SK-N-SH (cell line): ENCODE results near the gene DNAJA1. TPM values are rescaled to one million over a fixed set of nuclear protein-coding genes. Genes with fewer than 3 reads are reported as not detected.
A peak's percentile ranks its signal among the peaks of the same experiment; 100 is the strongest.

Source experiments
- CTCF ChIA-PET: fragments of 300-600, 350-600 bp; formaldehyde crosslinking; extraction: SDS; loops from one replicate; lab custom pipeline; 2021; lab: Yijun Ruan, JAX
- POLR2A ChIA-PET: fragments of 350-600 bp; sonication (Branson Sonifier 250); formaldehyde crosslinking; extraction: SDS; loops from one replicate; lab custom pipeline; 2020; ENCODE audit warnings: antibody characterized with exemption, inconsistent platforms; lab: Yijun Ruan, JAX
- DNase-seq: peaks from one replicate; pipeline ENCODE4 v3.0.0; 2012
- H2AFZ ChIP-seq: fragments of 200-600 bp; sonication (generic); 2 replicates; pipeline ENCODE4 v1.8.1; 2016; ENCODE audit warnings: antibody characterized with exemption, mild to moderate bottlenecking, low read depth
- H3F3A ChIP-seq: fragments of 200-600 bp; sonication (generic); replicated peaks from 2 replicates; pipeline ENCODE3; 2016; ENCODE audit warnings: antibody characterized with exemption, mild to moderate bottlenecking; ENCODE audit not compliant: insufficient read depth
- H3K27ac ChIP-seq, 2 experiments: fragments of 200-500 bp in 1 of 2; fragments of 200-600 bp in 1 of 2; sonication (Bioruptor generic) in 1 of 2; sonication (generic), shearing (Covaris generic) in 1 of 2; 2 replicates each; pipeline versions ENCODE4 v1.5.1 to v1.6.1; 2014 to 2016; ENCODE audit warnings: low read depth in 2 of 2, inconsistent platforms in 1 of 2, low read length in 1 of 2, mild to moderate bottlenecking in 1 of 2, mixed read lengths in 1 of 2
- H3K27me3 ChIP-seq: fragments of 200-600 bp; sonication (generic), shearing (Covaris generic); 2 replicates; pipeline ENCODE4 v1.6.1; 2016; ENCODE audit warnings: mixed run types; ENCODE audit not compliant: insufficient read depth
- H3K36me3 ChIP-seq, 2 experiments: fragments of 200-500 bp in 1 of 2; fragments of 200-600 bp in 1 of 2; sonication (Bioruptor generic) in 1 of 2; sonication (generic) in 1 of 2; replicated peaks in 1 of 2; 2 replicates each; pipeline versions ENCODE3 to v1.5.1; 2014 to 2016; ENCODE audit warnings: low read length in 1 of 2, mild to moderate bottlenecking in 1 of 2; ENCODE audit not compliant: insufficient read depth in 2 of 2, control insufficient read depth in 1 of 2
- H3K4me1 ChIP-seq, 2 experiments: fragments of 200-500 bp in 1 of 2; fragments of 200-600 bp in 1 of 2; sonication (Bioruptor generic) in 1 of 2; sonication (generic), shearing (Covaris generic) in 1 of 2; 2 replicates each; pipeline versions ENCODE4 v1.5.1 to v1.6.1; 2014 to 2016; ENCODE audit warnings: low read depth in 1 of 2, low read length in 1 of 2, mixed run types in 1 of 2; ENCODE audit not compliant: insufficient read depth in 2 of 2, control insufficient read depth in 1 of 2
- H3K4me2 ChIP-seq: fragments of 200-600 bp; sonication (generic), shearing (Covaris generic); 2 replicates; pipeline ENCODE4 v1.6.1; 2017; ENCODE audit warnings: mixed run types
- H3K4me3 ChIP-seq, 2 experiments: fragments of 200-500 bp in 1 of 2; fragments of 200-600 bp in 1 of 2; sonication (Bioruptor generic) in 1 of 2; sonication (generic), shearing (Covaris generic) in 1 of 2; 2 replicates each; pipeline versions ENCODE4 v1.5.1 to v1.8.1; 2014 to 2016; ENCODE audit warnings: low read depth in 2 of 2, inconsistent platforms in 1 of 2, low read length in 1 of 2, mild to moderate bottlenecking in 1 of 2, mixed read lengths in 1 of 2, moderate library complexity in 1 of 2
- H3K79me2 ChIP-seq: fragments of 200-600 bp; sonication (generic); 2 replicates; pipeline ENCODE4 v1.8.1; 2017; ENCODE audit warnings: mild to moderate bottlenecking; ENCODE audit not compliant: insufficient read depth
- H3K9ac ChIP-seq: fragments of 200-600 bp; sonication (generic); 2 replicates; pipeline ENCODE4 v1.6.1; 2017; ENCODE audit warnings: mixed run types
- H3K9me2 ChIP-seq: fragments of 200-600 bp; sonication (generic); 2 replicates; pipeline ENCODE4 v1.6.1; 2017; ENCODE audit warnings: mixed run types
- H3K9me3 ChIP-seq: fragments of 200-600 bp; sonication (generic); 2 replicates; pipeline ENCODE4 v1.6.1; 2017; ENCODE audit warnings: mixed run types, mild to moderate bottlenecking, moderate library complexity
- H4K20me1 ChIP-seq: fragments of 200-600 bp; sonication (generic); 2 replicates; pipeline ENCODE4 v1.6.1; 2017; ENCODE audit warnings: mild to moderate bottlenecking, mixed run types; ENCODE audit not compliant: insufficient read depth
- CHD2 ChIP-seq: fragments of 150-350 bp; IDR thresholded peaks from 2 replicates; pipeline ENCODE4 v1.6.1; 2018; ENCODE audit warnings: low read length; ENCODE audit not compliant: partially characterized antibody
- CTCF ChIP-seq: fragments of 200-600 bp; sonication (generic); IDR thresholded peaks from 2 replicates; pipeline ENCODE4 v1.6.1; 2017; ENCODE audit warnings: antibody characterized with exemption, mild to moderate bottlenecking, moderate library complexity
- ELF1 ChIP-seq: IDR thresholded peaks from 2 replicates; pipeline ENCODE4 v1.4.0; 2012
- EP300 ChIP-seq, 2 experiments: IDR thresholded peaks; 2 replicates each; pipeline versions ENCODE4 v1.4.0 to v1.6.1; 2012; ENCODE audit warnings: borderline replicate concordance in 1 of 2, low read depth in 1 of 2, low read length in 1 of 2
- GABPA ChIP-seq: IDR thresholded peaks from 2 replicates; pipeline ENCODE4 v1.4.0; 2012; ENCODE audit warnings: low read depth, mild to moderate bottlenecking
- GATA2 ChIP-seq: sonication (generic); formaldehyde crosslinking; IDR thresholded peaks from 2 replicates; pipeline ENCODE4 v1.5.0; 2020; ENCODE audit warnings: mild to moderate bottlenecking, missing genetic modification reagents
- IRF3 ChIP-seq: fragments of 150-350 bp; IDR thresholded peaks from 2 replicates; pipeline ENCODE4 v1.6.1; 2016; ENCODE audit warnings: mild to moderate bottlenecking, low read depth, low read length
- MAX ChIP-seq: IDR thresholded peaks from 2 replicates; pipeline ENCODE4 v1.4.0; 2012; ENCODE audit warnings: low read depth
- POLR2AphosphoS5 ChIP-seq: IDR thresholded peaks from 2 replicates; pipeline ENCODE4 v1.6.1; 2012; ENCODE audit warnings: low read depth, low read length
- RAD21 ChIP-seq: IDR thresholded peaks from 2 replicates; pipeline ENCODE4 v1.6.1; 2012; ENCODE audit warnings: mild to moderate bottlenecking, low read length
- RFX5 ChIP-seq: IDR thresholded peaks from 2 replicates; pipeline ENCODE4 v1.6.1; 2012; ENCODE audit warnings: mild to moderate bottlenecking, improper control_type of control experiment, low read length
- RXRA ChIP-seq: IDR thresholded peaks from 2 replicates; pipeline ENCODE4 v1.4.0; 2012; ENCODE audit warnings: low read depth, mild to moderate bottlenecking, borderline replicate concordance
- SIN3A ChIP-seq: IDR thresholded peaks from 2 replicates; pipeline ENCODE4 v1.6.1; 2012; ENCODE audit warnings: low read depth, mild to moderate bottlenecking, low read length, moderate library complexity, borderline replicate concordance
- TAF1 ChIP-seq: IDR thresholded peaks from 2 replicates; pipeline ENCODE4 v1.6.1; 2012; ENCODE audit warnings: low read depth, mild to moderate bottlenecking, low read length, moderate library complexity, borderline replicate concordance
- TCF12 ChIP-seq: IDR thresholded peaks from 2 replicates; pipeline ENCODE4 v1.4.0; 2012
- TEAD4 ChIP-seq: IDR thresholded peaks from 2 replicates; pipeline ENCODE4 v1.4.0; 2012; ENCODE audit warnings: mild to moderate bottlenecking, borderline replicate concordance; ENCODE audit not compliant: insufficient read depth
- USF1 ChIP-seq: IDR thresholded peaks from 2 replicates; pipeline ENCODE4 v1.4.0; 2012; ENCODE audit warnings: low read depth, borderline replicate concordance
- USF2 ChIP-seq: fragments of 150-350 bp; IDR thresholded peaks from 2 replicates; pipeline ENCODE4 v1.6.1; 2017; ENCODE audit warnings: antibody characterized with exemption, low read length, low read depth, borderline replicate concordance
- WGBS: methylation state at CpG from one replicate; pipeline ENCODE4 v1.1.6; 2017; ENCODE audit warnings: low lambda C conversion rate; 5-methylcytosine and 5-hydroxymethylcytosine counted together
- polyA plus RNA-seq, 3 experiments: library from polyadenylated mRNA; depleted of rRNA; stranded (reverse); fragments of >200 nt; gene quantifications; 2 replicates each; pipeline ENCODE4 v1.2.3, GENCODE V29; 2012

Gene DNAJA1
- polyA plus RNA-seq, 1 of the 3 experiments (the other 2 are of a cell fraction), result 103 TPM

GRCh38 chr9:33024966-33025571, at the start of gene DNAJA1 (continued):
- TF ChIP-seq USF2 (no peak), RAD21 (no peak), POLR2AphosphoS5 (peak; percentile 99), RFX5 (no peak), RXRA (no peak), USF1 (no peak), IRF3 (no peak), TEAD4 (0 out of 2 replicates have a peak, but pooled peaks have one; percentile 35), MAX (peak; percentile 88), ELF1 (peak; percentile 66)

GRCh38 chr9:32978051-32978450, 47.0 kb upstream of the DNAJA1 start:
- H3K4me2 ChIP-seq, result no peak overlapping the region
- no peaks in the 10 kb centered on the region for H3K9me2 ChIP-seq
- no peaks in the 10 kb centered on the region for H3K79me2 ChIP-seq
- ChIA-PET POLR2A (no interaction called here), CTCF (interaction anchor here (0.8 to 2.9 kb wide), 4 partner anchors 10 to 398 kb away, joined by 3 to 11 read pairs (median 6); no protein-coding TSS in a partner anchor)
- H3K36me3 ChIP-seq, result peaks cover 49 to 58% of the 10 kb centered on the region in 2 experiments
- no peak overlapping the region for H3K27ac ChIP-seq
- H3F3A ChIP-seq, result no peaks in the 10 kb centered on the region
- no peaks in the 10 kb centered on the region for H3K27me3 ChIP-seq
- 96% methylated on average over 2 of the region's 2 CpGs for WGBS
- H3K9ac ChIP-seq, result no peak overlapping the region
- peaks cover 0 to 4% of the 10 kb centered on the region in 2 experiments; a peak in 1 of 4 replicates for H3K4me1 ChIP-seq
- no peak overlapping the region for H2AFZ ChIP-seq
- H3K9me3 ChIP-seq, result no peaks in the 10 kb centered on the region
- no peak for DNase-seq
- no peak overlapping the region for H3K4me3 ChIP-seq
- no peak for TF ChIP-seq IRF3
- no peak for TF ChIP-seq CTCF
- TF ChIP-seq TAF1, result no peak
- no peak for TF ChIP-seq SIN3A
- TF ChIP-seq EP300 (IDR thresholded peaks at IDR 0.05; ENCODE audit: borderline replicate concordance in 1 of 2, low read depth in 1 of 2, low read length in 1 of 2), result no peak
- TF ChIP-seq GABPA, result no peak
- no peak for TF ChIP-seq TCF12
- no peak for TF ChIP-seq GATA2 (CRISPR knock-in tag)
- TF ChIP-seq CHD2, result no peak
- no peaks in the 10 kb centered on the region for H4K20me1 ChIP-seq
